GM19023 (cell line): ENCODE measurements around the gene RPRD1A.
"Not testable (repeated sequence)": the region's sequence is repeated elsewhere in the genome, so short reads cannot be mapped to it uniquely, and the experiment has no call there.

Source experiments
- ATAC-seq: cut with Tn5 transposase; IDR thresholded peaks from one replicate; pipeline ENCODE4 v1.9.1; 2021; ENCODE audit warnings: mild to moderate bottlenecking, moderate library complexity; ENCODE audit not compliant: unreplicated experiment

The RPRD1A gene

GRCh38 chr18:36031903-36032302 is 35.5 kb downstream of the RPRD1A start:
- no peak for ATAC-seq

GRCh38 chr18:36031407-36031806 is 36.0 kb downstream of the RPRD1A start:
- no peak for ATAC-seq

GRCh38 chr18:36028859-36029258 is 38.5 kb downstream of the RPRD1A start:
- ATAC-seq = no peak

GRCh38 chr18:36025025-36025424 is 42.3 kb downstream of the RPRD1A start:
- ATAC-seq = no peak

- ATAC-seq = not testable (repeated sequence)
Observed at GRCh38 chr18:36024241-36024640, 43.1 kb downstream of the RPRD1A start.

GRCh38 chr18:36023336-36023735 is 44.0 kb downstream of the RPRD1A start:
- ATAC-seq = no peak

GRCh38 chr18:36020174-36020711 is 47.1 kb downstream of the RPRD1A start:
- no peak for ATAC-seq

GRCh38 chr18:36017232-36017631 is 50.1 kb downstream of the RPRD1A start:
- ATAC-seq = no peak

GRCh38 chr18:36015629-36016028 is 51.7 kb downstream of the RPRD1A start:
- ATAC-seq = peak; percentile 94

- ATAC-seq = no peak
Observed at GRCh38 chr18:36012891-36013290, 54.5 kb downstream of the RPRD1A start.

GRCh38 chr18:36009214-36009613 is 58.1 kb downstream of the RPRD1A start:
- ATAC-seq = no peak

GRCh38 chr18:36006997-36007396 is 60.4 kb downstream of the RPRD1A start:
- no peak for ATAC-seq

- ATAC-seq = no peak
Observed at GRCh38 chr18:35999925-36000324, 67.4 kb downstream of the RPRD1A start.

GRCh38 chr18:35998967-35999366 is 68.4 kb downstream of the RPRD1A start:
- no peak for ATAC-seq

GRCh38 chr18:35993013-35993412 is 74.3 kb downstream of the RPRD1A start:
- ATAC-seq = no peak

GRCh38 chr18:35991696-35992095 is 75.7 kb downstream of the RPRD1A start:
- no peak for ATAC-seq

- ATAC-seq = no peak
Observed at GRCh38 chr18:35983818-35984217, 83.5 kb downstream of the RPRD1A start.

GRCh38 chr18:35983147-35983546 is 84.2 kb downstream of the RPRD1A start:
- ATAC-seq = no peak

- no peak for ATAC-seq
Observed at GRCh38 chr18:35982409-35983114, 84.8 kb downstream of the RPRD1A start.

GRCh38 chr18:35979112-35979511 is 88.2 kb downstream of the RPRD1A start:
- ATAC-seq = no peak

- no peak for ATAC-seq
Observed at GRCh38 chr18:35974181-35974580, 93.2 kb downstream of the RPRD1A start.

- ATAC-seq = no peak
Observed at GRCh38 chr18:35973650-35974049, 93.7 kb downstream of the RPRD1A start.
